ENCODE results near the gene CADM1. TPM values are rescaled to one million over a fixed set of nuclear protein-coding genes. Genes with fewer than 3 reads are reported as not detected.

The CADM1 gene
- polyA plus RNA-seq, 4 donors, result 2.2 to 10.9 (median 5.8) TPM

DNA sequence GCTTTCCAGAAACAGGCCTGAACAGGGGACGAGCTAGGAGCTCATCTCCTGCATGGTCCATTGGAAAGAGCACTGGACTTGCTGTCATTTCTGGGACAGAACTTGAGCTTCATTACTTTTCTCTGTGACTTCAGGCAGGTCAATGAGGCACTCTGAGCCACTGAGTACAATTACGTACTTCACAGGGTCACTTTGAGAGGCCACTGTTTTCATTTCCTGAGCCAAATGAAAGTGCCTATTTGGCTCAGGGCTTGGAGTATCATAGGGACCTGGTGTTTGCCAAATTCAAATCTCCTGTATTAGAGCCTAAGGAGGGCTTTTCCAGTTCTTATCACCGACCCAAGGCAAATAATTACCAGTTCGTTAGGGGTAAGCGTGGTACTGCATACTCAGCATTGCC, 319.3 kb downstream of the CADM1 start:
- Histone ChIP-seq H3K9me3 (ENCODE audit: control insufficient read depth in 2 of 2, insufficient read depth in 1 of 2, low read depth in 1 of 2, low read length in 1 of 2) (no peaks in the 10 kb centered on the region), H3K4me3 (ENCODE audit: low read depth in 1 of 3, low read length in 3 of 3) (no peak overlapping the region), H3K27ac (ENCODE audit: low read depth in 1 of 3, low read length in 2 of 3) (no peak overlapping the region), H3K27me3 (ENCODE audit: control insufficient read depth in 3 of 3, insufficient read depth in 3 of 3, low read length in 3 of 3) (peaks cover 0 to 2% (median 0%) of the 10 kb centered on the region in 3 donors), H3K4me1 (ENCODE audit: control insufficient read depth in 3 of 3, insufficient read depth in 2 of 3, low read depth in 1 of 3, low read length in 2 of 3) (no peaks in the 10 kb centered on the region), H3K36me3 (ENCODE audit: control insufficient read depth in 3 of 3, insufficient read depth in 2 of 3, low read depth in 1 of 3, low read length in 3 of 3) (no peaks in the 10 kb centered on the region)
- DNase-seq (no peak), FAIRE-seq (no peak)
- 89 to 94% (median 90%) methylated on average over 5 of the region's 5 CpGs for WGBS, 3 donors

DNA sequence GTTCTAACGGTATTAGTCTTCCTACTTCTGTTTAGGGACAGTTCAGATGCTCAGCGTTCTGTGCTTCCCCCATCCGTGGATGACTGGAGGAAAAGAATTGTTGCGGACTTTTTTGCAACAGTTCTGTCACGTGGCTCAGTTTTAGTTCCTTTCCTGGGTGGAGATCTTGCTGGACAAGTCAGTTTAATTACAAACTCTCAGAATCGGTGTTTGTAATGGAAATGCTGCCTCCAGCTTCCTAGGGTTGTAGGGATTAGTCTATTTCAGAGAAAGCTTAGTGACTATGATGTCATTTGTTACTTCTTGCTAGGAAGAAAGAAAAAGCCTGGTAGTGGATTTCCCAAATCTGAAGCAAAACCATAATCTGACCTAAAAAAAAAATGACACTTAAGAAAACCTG, 320.4 kb downstream of the CADM1 start:
- DNase-seq, result no peak
- no peak overlapping the region for H3K27ac ChIP-seq (ENCODE audit: low read depth in 1 of 3, low read length in 2 of 3)
- no peaks in the 10 kb centered on the region for H3K9me3 ChIP-seq (ENCODE audit: control insufficient read depth in 2 of 2, insufficient read depth in 1 of 2, low read depth in 1 of 2, low read length in 1 of 2)
- H3K4me3 ChIP-seq (ENCODE audit: low read depth in 1 of 3, low read length in 3 of 3), result no peak overlapping the region
- 82 to 87% (median 85%) methylated on average over 6 of the region's 6 CpGs for WGBS, 3 donors
- peaks cover 0 to 2% (median 0%) of the 10 kb centered on the region in 3 donors for H3K27me3 ChIP-seq (ENCODE audit: control insufficient read depth in 3 of 3, insufficient read depth in 3 of 3, low read length in 3 of 3)
- no peaks in the 10 kb centered on the region for H3K4me1 ChIP-seq (ENCODE audit: control insufficient read depth in 3 of 3, insufficient read depth in 2 of 3, low read depth in 1 of 3, low read length in 2 of 3)
- FAIRE-seq, result no peak
- H3K36me3 ChIP-seq (ENCODE audit: control insufficient read depth in 3 of 3, insufficient read depth in 2 of 3, low read depth in 1 of 3, low read length in 3 of 3), result no peaks in the 10 kb centered on the region

DNA sequence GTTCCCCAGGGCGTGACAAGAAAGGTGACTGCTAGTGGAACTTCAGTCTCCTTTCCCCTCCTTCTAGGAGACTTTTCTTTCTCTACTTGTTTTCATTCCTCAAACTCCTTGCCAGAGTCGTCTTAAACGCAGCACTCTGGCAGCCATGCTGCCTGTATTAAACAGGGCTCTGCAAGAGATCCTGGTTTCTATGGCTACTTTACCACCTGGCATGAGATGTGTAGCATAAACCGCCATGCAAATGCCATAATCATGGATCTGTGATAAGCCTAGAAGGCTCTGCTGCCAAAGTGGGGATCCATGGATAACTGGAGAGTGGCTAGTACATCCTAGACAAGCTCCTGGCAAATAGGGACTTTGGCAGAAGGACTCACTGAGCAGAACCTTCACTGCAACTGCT, 321.1 kb downstream of the CADM1 start:
- H3K4me3 ChIP-seq (ENCODE audit: low read depth in 1 of 3, low read length in 3 of 3), result no peak overlapping the region
- DNase-seq, result no peak
- H3K9me3 ChIP-seq (ENCODE audit: control insufficient read depth in 2 of 2, insufficient read depth in 1 of 2, low read depth in 1 of 2, low read length in 1 of 2), result no peaks in the 10 kb centered on the region
- H3K36me3 ChIP-seq (ENCODE audit: control insufficient read depth in 3 of 3, insufficient read depth in 2 of 3, low read depth in 1 of 3, low read length in 3 of 3), result no peaks in the 10 kb centered on the region
- H3K27me3 ChIP-seq (ENCODE audit: control insufficient read depth in 3 of 3, insufficient read depth in 3 of 3, low read length in 3 of 3), result peaks cover 0 to 2% (median 0%) of the 10 kb centered on the region in 3 donors
- no peak for FAIRE-seq
- H3K27ac ChIP-seq (ENCODE audit: low read depth in 1 of 3, low read length in 2 of 3), result no peak overlapping the region
- WGBS, 3 donors, result 84 to 91% (median 90%) methylated on average over 4 of the region's 4 CpGs
- no peaks in the 10 kb centered on the region for H3K4me1 ChIP-seq (ENCODE audit: control insufficient read depth in 3 of 3, insufficient read depth in 2 of 3, low read depth in 1 of 3, low read length in 2 of 3)

DNA sequence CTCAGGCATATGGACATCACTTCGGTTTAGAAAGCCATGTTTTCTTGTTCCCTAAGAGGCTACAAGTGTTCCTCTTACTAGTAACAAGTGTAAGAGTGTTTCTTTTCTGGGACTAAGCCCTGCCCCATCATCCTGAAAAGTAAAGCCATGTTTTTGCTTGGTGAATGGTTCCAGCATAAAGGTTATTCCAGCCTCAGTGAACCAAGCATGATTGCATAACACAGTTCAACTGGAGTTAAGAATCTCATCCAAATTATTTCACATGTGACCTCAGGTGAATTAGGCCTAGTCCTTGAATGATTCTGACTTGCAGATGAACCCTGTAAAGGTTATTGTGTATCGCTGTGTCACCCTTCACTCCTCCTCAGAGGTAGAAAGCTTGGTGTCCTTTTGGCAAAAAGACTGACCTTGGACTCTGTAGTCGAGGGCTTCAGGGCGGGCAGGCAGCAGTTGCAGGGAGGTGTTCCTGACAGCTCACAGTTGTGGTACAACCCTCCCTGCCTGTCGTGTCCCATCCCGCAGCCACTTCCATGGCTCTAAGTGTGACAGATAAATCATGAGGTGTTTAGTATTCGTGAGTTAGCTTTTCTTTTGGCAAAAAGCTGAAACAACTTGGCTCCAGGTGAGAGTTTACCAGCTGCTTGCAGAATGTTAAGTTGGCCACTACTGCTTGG, 321.8 kb downstream of the CADM1 start:
- 75 to 89% (median 82%) methylated on average over 7 of the region's 7 CpGs for WGBS, 3 donors
- H3K4me3 ChIP-seq (ENCODE audit: low read depth in 1 of 3, low read length in 3 of 3), result no peak overlapping the region

DNA sequence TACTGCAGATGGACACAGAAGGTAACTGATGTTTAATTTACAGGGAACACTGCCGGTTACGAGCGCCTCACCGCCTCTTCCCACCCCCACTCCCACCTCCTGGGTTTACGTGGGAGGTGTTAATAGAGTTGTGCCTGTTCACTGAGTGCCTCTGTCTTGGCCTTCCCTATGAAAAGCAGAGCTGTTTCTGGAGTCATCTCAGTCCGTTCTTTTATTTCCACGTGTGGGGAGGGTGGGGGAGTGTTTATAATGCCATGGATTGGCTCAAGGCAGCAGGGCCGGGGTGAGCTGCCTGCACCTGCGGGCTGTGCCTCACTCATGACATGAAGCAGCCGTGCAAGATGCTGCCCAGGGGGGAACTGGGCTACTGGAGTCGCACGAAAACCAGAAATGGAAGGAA, 322.7 kb downstream of the CADM1 start:
- no peaks in the 10 kb centered on the region for H3K4me1 ChIP-seq (ENCODE audit: control insufficient read depth in 3 of 3, insufficient read depth in 2 of 3, low read depth in 1 of 3, low read length in 2 of 3)
- WGBS, 3 donors, result 77 to 82% (median 82%) methylated on average over 12 of the region's 12 CpGs
- H3K27ac ChIP-seq (ENCODE audit: low read depth in 1 of 3, low read length in 2 of 3), result no peak overlapping the region
- peaks cover 0 to 2% (median 0%) of the 10 kb centered on the region in 3 donors for H3K27me3 ChIP-seq (ENCODE audit: control insufficient read depth in 3 of 3, insufficient read depth in 3 of 3, low read length in 3 of 3)
- H3K9me3 ChIP-seq (ENCODE audit: control insufficient read depth in 2 of 2, insufficient read depth in 1 of 2, low read depth in 1 of 2, low read length in 1 of 2), result no peaks in the 10 kb centered on the region
- DNase-seq (no peak), FAIRE-seq (no peak)
- H3K4me3 ChIP-seq (ENCODE audit: low read depth in 1 of 3, low read length in 3 of 3), result no peak overlapping the region
- no peaks in the 10 kb centered on the region for H3K36me3 ChIP-seq (ENCODE audit: control insufficient read depth in 3 of 3, insufficient read depth in 2 of 3, low read depth in 1 of 3, low read length in 3 of 3)

More for the DNA sequence above, 321.8 kb downstream of the CADM1 start:
- H3K9me3 ChIP-seq (ENCODE audit: control insufficient read depth in 2 of 2, insufficient read depth in 1 of 2, low read depth in 1 of 2, low read length in 1 of 2), result no peaks in the 10 kb centered on the region
- no peaks in the 10 kb centered on the region for H3K4me1 ChIP-seq (ENCODE audit: control insufficient read depth in 3 of 3, insufficient read depth in 2 of 3, low read depth in 1 of 3, low read length in 2 of 3)
- no peak overlapping the region for H3K27ac ChIP-seq (ENCODE audit: low read depth in 1 of 3, low read length in 2 of 3)
- H3K36me3 ChIP-seq (ENCODE audit: control insufficient read depth in 3 of 3, insufficient read depth in 2 of 3, low read depth in 1 of 3, low read length in 3 of 3), result no peaks in the 10 kb centered on the region
- H3K27me3 ChIP-seq (ENCODE audit: control insufficient read depth in 3 of 3, insufficient read depth in 3 of 3, low read length in 3 of 3), result peaks cover 0 to 2% (median 0%) of the 10 kb centered on the region in 3 donors
- DNase-seq (no peak), FAIRE-seq (no peak)

DNA sequence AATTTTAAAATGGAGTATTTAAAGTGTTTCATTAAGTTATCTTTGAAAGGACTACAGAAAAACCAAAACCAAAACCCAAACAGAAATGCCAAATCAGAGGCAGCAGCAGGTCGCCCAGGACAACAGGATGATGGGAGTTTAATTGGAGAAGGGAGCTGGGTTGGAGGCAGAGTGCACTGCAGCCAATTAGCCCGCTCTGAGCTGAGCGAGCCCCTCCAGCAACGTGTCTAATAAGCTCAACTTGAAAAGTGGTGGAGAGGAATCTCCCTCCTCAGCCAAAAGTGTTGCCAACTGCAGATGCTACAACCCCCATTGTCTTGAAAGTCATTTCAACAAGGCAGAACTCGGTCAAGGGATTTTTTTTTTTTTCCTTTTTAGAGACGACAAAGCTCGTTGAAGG, 323.9 kb downstream of the CADM1 start:
- Histone ChIP-seq H3K4me1 (ENCODE audit: control insufficient read depth in 3 of 3, insufficient read depth in 2 of 3, low read depth in 1 of 3, low read length in 2 of 3) (no peaks in the 10 kb centered on the region), H3K27me3 (ENCODE audit: control insufficient read depth in 3 of 3, insufficient read depth in 3 of 3, low read length in 3 of 3) (peaks cover 0 to 2% (median 0%) of the 10 kb centered on the region in 3 donors), H3K27ac (ENCODE audit: low read depth in 1 of 3, low read length in 2 of 3) (no peak overlapping the region), H3K4me3 (ENCODE audit: low read depth in 1 of 3, low read length in 3 of 3) (no peak overlapping the region), H3K9me3 (ENCODE audit: control insufficient read depth in 2 of 2, insufficient read depth in 1 of 2, low read depth in 1 of 2, low read length in 1 of 2) (no peaks in the 10 kb centered on the region), H3K36me3 (ENCODE audit: control insufficient read depth in 3 of 3, insufficient read depth in 2 of 3, low read depth in 1 of 3, low read length in 3 of 3) (no peaks in the 10 kb centered on the region)
- 81 to 92% (median 87%) methylated on average over 7 of the region's 7 CpGs for WGBS, 3 donors
- DNase-seq (no peak), FAIRE-seq (no peak)

DNA sequence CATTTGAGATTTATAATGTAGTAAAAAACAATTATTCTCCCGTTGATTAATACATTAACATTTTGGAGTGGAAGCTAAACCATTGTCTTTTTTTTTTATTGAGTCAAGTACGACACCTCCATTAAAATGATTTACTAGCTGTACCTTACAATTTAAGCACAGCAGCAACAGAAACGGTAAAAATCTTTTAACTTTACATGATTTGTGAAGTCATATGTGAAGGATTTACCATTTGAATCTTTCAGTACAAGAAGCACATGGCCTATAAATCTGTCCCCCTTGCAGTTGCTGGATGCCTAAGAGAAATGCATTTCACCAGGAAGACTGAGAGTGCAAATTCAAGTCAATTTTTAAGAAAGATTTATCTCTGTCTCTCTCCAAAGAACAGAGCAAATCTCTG, 324.6 kb downstream of the CADM1 start:
- WGBS, 3 donors, result 77 to 88% (median 80%) methylated on average over 3 of the region's 3 CpGs
- H3K4me3 ChIP-seq (ENCODE audit: low read depth in 1 of 3, low read length in 3 of 3), result no peak overlapping the region
- no peak for DNase-seq
- FAIRE-seq, result no peak
- no peak overlapping the region for H3K27ac ChIP-seq (ENCODE audit: low read depth in 1 of 3, low read length in 2 of 3)
- H3K9me3 ChIP-seq (ENCODE audit: control insufficient read depth in 2 of 2, insufficient read depth in 1 of 2, low read depth in 1 of 2, low read length in 1 of 2), result no peaks in the 10 kb centered on the region
- H3K36me3 ChIP-seq (ENCODE audit: control insufficient read depth in 3 of 3, insufficient read depth in 2 of 3, low read depth in 1 of 3, low read length in 3 of 3), result no peaks in the 10 kb centered on the region
- H3K4me1 ChIP-seq (ENCODE audit: control insufficient read depth in 3 of 3, insufficient read depth in 2 of 3, low read depth in 1 of 3, low read length in 2 of 3), result no peaks in the 10 kb centered on the region
- H3K27me3 ChIP-seq (ENCODE audit: control insufficient read depth in 3 of 3, insufficient read depth in 3 of 3, low read length in 3 of 3), result peaks cover 0 to 2% (median 0%) of the 10 kb centered on the region in 3 donors

DNA sequence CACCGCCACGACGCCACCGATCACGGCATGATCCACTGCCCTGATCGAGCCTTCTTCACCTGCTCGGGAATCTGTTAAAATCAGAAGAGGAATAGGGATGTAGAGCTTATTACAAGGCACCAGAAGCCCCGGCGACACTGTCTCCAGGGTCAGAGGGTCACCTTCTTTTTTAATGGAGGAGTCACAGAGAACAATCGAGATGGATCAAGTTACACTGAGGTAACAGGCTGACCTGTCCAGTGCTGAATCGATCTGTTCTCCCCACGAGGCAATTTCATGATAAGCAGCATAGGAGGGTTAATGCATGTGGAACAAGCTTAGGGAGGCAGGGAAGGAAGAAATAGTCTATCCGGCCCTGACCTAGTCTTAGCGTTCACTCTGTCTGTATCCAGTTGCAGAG, 325.5 kb downstream of the CADM1 start:
- H3K36me3 ChIP-seq (ENCODE audit: control insufficient read depth in 3 of 3, insufficient read depth in 2 of 3, low read depth in 1 of 3, low read length in 3 of 3), result no peaks in the 10 kb centered on the region
- H3K9me3 ChIP-seq (ENCODE audit: control insufficient read depth in 2 of 2, insufficient read depth in 1 of 2, low read depth in 1 of 2, low read length in 1 of 2), result no peaks in the 10 kb centered on the region
- DNase-seq (no peak), FAIRE-seq (no peak)
- H3K27ac ChIP-seq (ENCODE audit: low read depth in 1 of 3, low read length in 2 of 3), result no peak overlapping the region
- peaks cover 0 to 2% (median 0%) of the 10 kb centered on the region in 3 donors for H3K27me3 ChIP-seq (ENCODE audit: control insufficient read depth in 3 of 3, insufficient read depth in 3 of 3, low read length in 3 of 3)
- H3K4me3 ChIP-seq (ENCODE audit: low read depth in 1 of 3, low read length in 3 of 3), result no peak overlapping the region
- no peaks in the 10 kb centered on the region for H3K4me1 ChIP-seq (ENCODE audit: control insufficient read depth in 3 of 3, insufficient read depth in 2 of 3, low read depth in 1 of 3, low read length in 2 of 3)
- WGBS, 3 donors, result 85 to 92% (median 86%) methylated on average over 14 of the region's 14 CpGs

DNA sequence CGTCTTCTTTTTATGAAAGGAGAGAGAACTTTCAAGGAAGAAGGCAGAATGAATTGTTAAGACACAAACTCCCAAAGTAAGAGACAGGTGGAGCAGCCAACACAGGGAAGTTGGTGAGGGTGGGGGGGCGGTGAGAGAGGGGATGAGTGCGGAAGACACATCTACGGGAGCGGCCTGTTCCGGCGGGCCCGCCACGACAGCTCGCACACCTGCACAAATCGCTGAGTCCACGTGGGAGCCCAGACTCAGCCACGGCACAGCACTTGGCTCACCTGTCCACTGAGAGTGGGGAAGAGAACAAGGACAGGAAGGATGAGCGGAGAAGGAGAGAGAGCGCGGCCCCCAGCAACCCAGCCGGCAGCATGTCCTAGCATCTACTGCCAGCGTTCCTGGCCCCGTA, 331.1 kb downstream of the CADM1 start:
- Histone ChIP-seq H3K4me3 (ENCODE audit: low read depth in 1 of 3, low read length in 3 of 3) (no peak overlapping the region), H3K27ac (ENCODE audit: low read depth in 1 of 3, low read length in 2 of 3) (no peak overlapping the region), H3K9me3 (ENCODE audit: control insufficient read depth in 2 of 2, insufficient read depth in 1 of 2, low read depth in 1 of 2, low read length in 1 of 2) (no peaks in the 10 kb centered on the region), H3K27me3 (ENCODE audit: control insufficient read depth in 3 of 3, insufficient read depth in 3 of 3, low read length in 3 of 3) (no peaks in the 10 kb centered on the region), H3K36me3 (ENCODE audit: control insufficient read depth in 3 of 3, insufficient read depth in 2 of 3, low read depth in 1 of 3, low read length in 3 of 3) (no peaks in the 10 kb centered on the region), H3K4me1 (ENCODE audit: control insufficient read depth in 3 of 3, insufficient read depth in 2 of 3, low read depth in 1 of 3, low read length in 2 of 3) (no peaks in the 10 kb centered on the region)
- no peak for FAIRE-seq
- DNase-seq, result no peak
- 86 to 88% (median 88%) methylated on average over 14 to 19 of the region's 19 CpGs for WGBS, 3 donors
